Ovary (tissue), 9 donors: ENCODE results near the gene SPTSSA. TPM values are rescaled to one million over a fixed set of nuclear protein-coding genes. Genes with fewer than 3 reads are reported as not detected.
"Not testable (repeated sequence)": the region's sequence is repeated elsewhere in the genome, so short reads cannot be mapped to it uniquely, and the experiment has no call there.

ENCODE experiments used
- DNase-seq, 5 donors: peaks; one replicate each; pipeline ENCODE4 v3.0.0-alpha.2; 2019 to 2020
- H3K27ac ChIP-seq, 2 donors: fragments of 200-600 bp; one replicate each; pipeline versions ENCODE4 v1.5.1 to v1.8.0; 2019 to 2022
- H3K27me3 ChIP-seq: fragments of 200-600 bp; one replicate; pipeline ENCODE4 v1.8.0; 2022
- H3K36me3 ChIP-seq: fragments of 200-600 bp; sonication (generic); one replicate; pipeline ENCODE4 v1.5.1; 2019
- H3K4me1 ChIP-seq: one replicate; pipeline ENCODE4 v1.8.1; 2013; ENCODE audit warnings: mild to moderate bottlenecking, moderate library complexity; ENCODE audit not compliant: insufficient read depth
- H3K4me3 ChIP-seq: fragments of 200-600 bp; sonication (generic); one replicate; pipeline ENCODE4 v1.5.1; 2017
- H3K9me3 ChIP-seq, 2 donors: fragments of 200-600 bp in 1 of 2; sonication (generic) in 1 of 2; one replicate each; pipeline versions ENCODE4 v1.5.1 to v1.8.1; 2013 to 2019; ENCODE audit warnings: mild to moderate bottlenecking in 1 of 2, moderate library complexity in 1 of 2
- CTCF ChIP-seq, 3 donors: fragments of 450-650 bp in 2 of 3; fragments of 200-600 bp in 1 of 3; IDR thresholded peaks; one replicate each; pipeline versions ENCODE4 v1.5.1 to v1.8.0; 2016 to 2022; ENCODE audit warnings: antibody characterized with exemption in 3 of 3, mild to moderate bottlenecking in 1 of 3
- EP300 ChIP-seq: sonication (generic); formaldehyde crosslinking; IDR thresholded peaks from one replicate; pipeline ENCODE4 v1.6.1; 2017; ENCODE audit warnings: antibody characterized with exemption
- POLR2A ChIP-seq: fragments of 450-650 bp; IDR thresholded peaks from one replicate; pipeline ENCODE4 v1.6.1; 2017; ENCODE audit warnings: antibody characterized with exemption, mild to moderate bottlenecking, moderate library complexity
- WGBS, 3 donors: extraction: QIAGEN DNeasy Blood & Tissue Kit in 1 of 3; methylation state at CpG; one replicate each; pipeline versions ENCODE4 v1.1.5 to v1.1.7; 2013 to 2017; 5-methylcytosine and 5-hydroxymethylcytosine counted together
- intact Hi-C, 4 donors: fragments of 100-400 bp; cut with DNase I; formaldehyde crosslinking; loops; one replicate each; pipeline versions ENCODE4 v1.11.0 to v1.15.1; 2022 to 2023
- polyA plus RNA-seq, 2 donors: library from polyadenylated mRNA; stranded (reverse); fragments of 200-250 nt in 1 of 2; fragments of 350-450 nt in 1 of 2; fragmentation: Illumina TruSeq in 1 of 2; extraction: RNeasy Lipid Tissue Mini Kit (QIAGEN cat#74804) in 1 of 2; gene quantifications; one replicate each; pipeline ENCODE4 v1.2.3, GENCODE V29; 2013 to 2014
- total RNA-seq, 7 donors: library from RNA; depleted of rRNA in 2 of 7; stranded (reverse); fragments of >200 nt in 2 of 7; fragmentation: NEBNext Ultra II Directional in 3 of 7; extraction: Animal tissue kit (Norgen Biotek cat#: 25700) in 3 of 7; gene quantifications; one replicate each; pipeline versions ENCODE4 v1.1.0 to v1.2.4, GENCODE V29; 2016 to 2023
- donor health status: DM: no; HTN: no; CAD: no; lungs with moderate emphysema.
- donor health status: DM: no; HTN: no; CAD: no.
- donor health status: Bipolar disorder and iron deficiency.
- donor health status: DM: yes; HTN: yes; CAD: no.
- donor health status: DM: no; HTN: no; CAD: no.
- donor health status: DM: yes; HTN: yes; CAD: no.

SPTSSA gene
- total and polyA plus RNA-seq, 9 donors, result 18.9 to 36.1 (median 24.1) TPM

- DNase-seq, result no peak
- no peaks in the 10 kb centered on the region for H3K4me1 ChIP-seq
- H3K9me3 ChIP-seq, result no peaks in the 10 kb centered on the region
- no peaks in the 10 kb centered on the region for H3K27me3 ChIP-seq
- 40 to 59% (median 46%) methylated on average over 4 of the region's 4 CpGs for WGBS, 3 donors
- intact Hi-C loops, result no loop called here
- H3K36me3 ChIP-seq, result no peaks in the 10 kb centered on the region
- H3K4me3 ChIP-seq, result no peak overlapping the region
- H3K27ac ChIP-seq, result no peak overlapping the region
- TF ChIP-seq CTCF (IDR thresholded peaks at IDR 0.05), result no peak
- TF ChIP-seq EP300, result no peak
- no peak for TF ChIP-seq POLR2A
Observed at GRCh38 chr14:34387974-34388516, 74.0 kb downstream of the SPTSSA start.

GRCh38 chr14:34386865-34387485 is 75.1 kb downstream of the SPTSSA start:
- no peaks in the 10 kb centered on the region for H3K36me3 ChIP-seq
- DNase-seq, result no peak
- H3K4me1 ChIP-seq, result no peaks in the 10 kb centered on the region
- no peak overlapping the region for H3K4me3 ChIP-seq
- no peaks in the 10 kb centered on the region for H3K27me3 ChIP-seq
- intact Hi-C loops, result no loop called here
- H3K27ac ChIP-seq, result no peak overlapping the region
- WGBS, 3 donors, result 41 to 59% (median 42%) methylated on average over 5 of the region's 5 CpGs
- TF ChIP-seq CTCF (IDR thresholded peaks at IDR 0.05) (no peak), POLR2A (no peak), EP300 (no peak)
- no peaks in the 10 kb centered on the region for H3K9me3 ChIP-seq

GRCh38 chr14:34385881-34386280 is 76.2 kb downstream of the SPTSSA start:
- DNase-seq, H3K4me3 ChIP-seq, intact Hi-C loops, H3K27me3 ChIP-seq, H3K4me1 ChIP-seq, H3K9me3 ChIP-seq, H3K27ac ChIP-seq, H3K36me3 ChIP-seq: not testable (repeated sequence)

GRCh38 chr14:34383839-34384238 is 78.2 kb downstream of the SPTSSA start:
- WGBS, 3 donors, result 45 to 54% (median 46%) methylated on average over 2 of the region's 2 CpGs
- DNase-seq, result no peak
- H3K27ac ChIP-seq, result no peak overlapping the region
- H3K4me3 ChIP-seq, result no peak overlapping the region
- intact Hi-C loops, result no loop called here
- no peaks in the 10 kb centered on the region for H3K36me3 ChIP-seq
- H3K27me3 ChIP-seq, result no peaks in the 10 kb centered on the region
- TF ChIP-seq POLR2A (no peak), CTCF (IDR thresholded peaks at IDR 0.05) (no peak), EP300 (no peak)
- no peaks in the 10 kb centered on the region for H3K9me3 ChIP-seq
- H3K4me1 ChIP-seq, result no peaks in the 10 kb centered on the region

Other genes with a start within 250 kb of the SPTSSA start
- gene EAPP, start 77.5 kb upstream of the SPTSSA start, total RNA-seq, result 10 to 100 TPM; 41.1 to 53.8 (median 47.0) TPM
- gene EAPP, start 77.5 kb upstream of the SPTSSA start, polyA plus RNA-seq, result 10 to 100 TPM; 67.6 to 67.8 TPM
- gene SNX6, start 167.9 kb upstream of the SPTSSA start, total RNA-seq, result 10 to 100 TPM; 45.2 to 71.5 (median 64.5) TPM
- gene SNX6, start 167.9 kb upstream of the SPTSSA start, polyA plus RNA-seq, result 10 to 100 TPM; 44.3 to 80.3 TPM